Activated CD4-positive, alpha-beta T cell treated with anti-CD3 and anti-CD28 coated beads for 4 hours (primary cell): ENCODE data around the gene FAM187B.
A peak's percentile ranks its signal among the peaks of the same experiment; 100 is the strongest.
"Not testable (repeated sequence)": the region's sequence is repeated elsewhere in the genome, so short reads cannot be mapped to it uniquely, and the experiment has no call there.

Experiments used
- DNase-seq, 2 donors: peaks; one replicate each; pipeline ENCODE4 v3.0.0-alpha.2; 2020

Gene FAM187B

GRCh38 chr19:35211545-35212230 lies 16.9 kb downstream of the FAM187B start:
- peak; percentile 53 to 66 for DNase-seq

- DNase-seq: no peak
Measured at GRCh38 chr19:35209646-35210045, 18.9 kb downstream of the FAM187B start.

GRCh38 chr19:35208121-35208520 lies 20.4 kb downstream of the FAM187B start:
- no peak for DNase-seq

GRCh38 chr19:35207391-35207871 lies 21.1 kb downstream of the FAM187B start:
- DNase-seq: peak; percentile 28 to 30

GRCh38 chr19:35206855-35207254 lies 21.7 kb downstream of the FAM187B start:
- DNase-seq: no peak

GRCh38 chr19:35206379-35206778 lies 22.2 kb downstream of the FAM187B start:
- peak; percentile 49 to 60 for DNase-seq

DNA sequence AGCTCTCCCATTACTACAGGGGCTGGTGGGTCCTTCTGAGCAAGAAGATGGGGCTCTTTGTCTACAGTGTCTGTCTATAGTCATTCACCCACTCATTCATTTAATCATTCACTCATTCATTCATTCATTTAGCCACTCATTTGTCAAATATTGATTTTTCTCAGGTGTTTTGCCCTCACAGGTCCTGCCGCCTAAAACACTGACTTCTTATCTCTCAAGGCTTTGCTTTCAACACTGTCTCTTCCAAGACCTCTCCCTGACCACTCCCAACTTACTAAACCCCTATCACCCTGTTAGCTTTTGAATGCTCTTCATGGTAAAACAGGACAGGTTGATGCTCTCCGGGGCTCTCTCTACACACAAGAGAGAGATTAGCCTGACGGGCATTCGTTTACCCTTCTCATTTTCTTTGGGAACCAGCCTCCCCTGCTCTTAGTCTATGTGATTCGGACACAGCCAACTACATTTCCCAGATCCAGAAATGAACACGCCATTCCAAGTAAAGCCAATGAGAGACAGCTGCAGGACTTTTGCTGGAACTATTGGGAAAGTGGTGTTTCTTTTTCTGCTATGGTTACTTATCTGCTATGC lies 22.7 kb downstream of the FAM187B start:
- no peak for DNase-seq

GRCh38 chr19:35204799-35205732 lies 23.5 kb downstream of the FAM187B start:
- DNase-seq: no peak

DNA sequence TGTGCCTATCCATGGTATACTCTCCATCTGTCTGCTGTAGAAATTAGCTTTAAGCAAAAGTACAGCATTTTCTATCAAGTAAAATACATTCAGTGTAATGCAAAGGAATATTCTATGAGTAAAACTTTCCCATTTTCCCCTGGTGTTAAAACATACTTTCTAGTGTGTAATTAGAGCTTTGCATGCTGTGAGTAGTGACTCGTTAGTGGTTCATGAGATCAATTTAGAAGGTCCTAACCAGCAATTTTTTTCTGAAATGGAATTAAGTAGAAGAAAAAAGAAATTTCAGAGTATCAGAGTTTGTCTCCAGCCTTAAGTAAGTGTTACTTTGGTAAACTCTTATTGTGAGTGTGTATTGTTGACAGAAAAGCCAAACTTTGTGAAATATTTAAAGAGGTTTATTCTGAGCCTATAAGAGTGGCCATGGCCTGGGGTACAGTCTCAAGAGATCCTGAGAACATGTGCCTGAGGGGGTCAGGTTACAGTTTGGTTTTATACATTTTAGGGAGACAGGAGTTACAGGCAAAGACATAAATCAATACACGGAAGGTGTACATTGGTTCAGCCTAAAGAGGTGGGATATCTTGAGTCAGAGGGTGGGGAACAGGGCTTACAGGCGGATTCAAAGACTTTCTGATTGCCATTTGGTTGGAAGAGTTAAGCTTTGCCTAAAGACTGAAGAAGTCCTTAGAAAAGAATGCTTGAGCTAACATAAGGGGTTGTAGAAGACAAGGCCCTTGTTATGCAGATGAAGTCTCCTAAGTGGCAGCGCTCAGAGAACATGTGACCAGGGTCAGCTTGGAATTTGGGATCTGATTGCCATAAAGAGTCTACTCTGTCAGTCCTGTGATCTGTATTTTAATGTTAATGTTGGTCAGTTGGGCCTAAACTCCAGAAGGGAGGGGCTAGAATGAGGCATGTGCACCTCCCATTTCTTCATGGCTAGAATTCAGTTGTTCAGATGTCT lies 25.5 kb downstream of the FAM187B start:
- DNase-seq: no peak

DNA sequence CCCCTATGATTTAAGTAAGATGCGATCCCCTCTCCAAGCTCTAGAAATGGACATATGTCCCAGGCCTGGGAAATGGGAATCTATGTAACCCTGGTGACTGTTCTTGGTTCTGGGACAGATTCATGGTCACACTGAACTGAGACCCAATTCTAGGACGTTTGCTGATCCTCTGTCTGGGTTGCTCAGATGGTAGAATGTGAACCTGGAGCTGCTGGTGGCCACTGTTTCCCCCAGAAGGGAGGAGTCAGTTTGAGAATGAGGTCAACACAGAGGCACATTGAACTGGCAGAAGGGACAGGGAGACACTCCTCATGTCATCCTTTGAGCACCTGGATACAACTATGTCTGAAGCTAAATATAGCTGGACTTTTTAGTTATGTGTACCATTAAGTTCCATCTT lies 29.1 kb downstream of the FAM187B start:
- DNase-seq: no peak

DNA sequence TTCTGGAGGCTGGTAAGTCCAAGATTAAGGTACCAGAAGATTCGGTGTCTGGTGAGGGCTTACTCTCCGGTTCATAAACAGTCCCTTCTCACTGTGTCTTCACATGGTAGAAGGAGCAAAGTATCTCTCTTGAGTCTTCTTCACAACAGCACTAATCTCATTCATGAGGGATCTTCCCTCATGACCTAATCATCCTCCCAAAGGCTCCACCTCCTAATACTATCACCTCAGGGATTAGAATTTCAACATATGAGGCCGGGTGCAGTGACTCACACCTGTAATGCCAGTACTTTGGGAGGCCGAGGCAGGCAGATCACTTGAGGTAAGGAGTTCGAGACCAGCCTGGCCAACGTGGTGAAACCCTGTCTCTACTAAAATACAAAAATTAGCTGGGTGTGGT lies 31.7 kb downstream of the FAM187B start:
- not testable (repeated sequence) for DNase-seq

DNA sequence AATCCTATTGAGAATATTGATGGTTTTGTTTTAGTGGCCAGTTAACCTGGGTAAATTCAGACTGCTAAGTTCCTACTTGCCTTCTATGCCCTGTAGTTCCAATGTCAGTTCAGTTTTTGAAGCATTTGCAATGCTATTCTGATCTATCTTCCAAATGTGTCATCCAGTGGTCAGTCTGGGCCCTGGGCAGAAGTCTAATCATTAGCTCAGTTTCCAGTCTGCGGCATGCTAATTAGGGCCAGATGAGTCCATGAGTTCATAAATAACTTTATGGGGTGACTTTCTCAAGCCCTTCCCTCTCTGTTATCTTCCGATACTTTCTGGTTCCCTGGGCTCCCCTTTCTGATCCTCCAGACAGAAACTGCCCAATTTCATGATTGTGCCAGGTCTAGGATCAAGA lies 32.7 kb downstream of the FAM187B start:
- no peak for DNase-seq

DNA sequence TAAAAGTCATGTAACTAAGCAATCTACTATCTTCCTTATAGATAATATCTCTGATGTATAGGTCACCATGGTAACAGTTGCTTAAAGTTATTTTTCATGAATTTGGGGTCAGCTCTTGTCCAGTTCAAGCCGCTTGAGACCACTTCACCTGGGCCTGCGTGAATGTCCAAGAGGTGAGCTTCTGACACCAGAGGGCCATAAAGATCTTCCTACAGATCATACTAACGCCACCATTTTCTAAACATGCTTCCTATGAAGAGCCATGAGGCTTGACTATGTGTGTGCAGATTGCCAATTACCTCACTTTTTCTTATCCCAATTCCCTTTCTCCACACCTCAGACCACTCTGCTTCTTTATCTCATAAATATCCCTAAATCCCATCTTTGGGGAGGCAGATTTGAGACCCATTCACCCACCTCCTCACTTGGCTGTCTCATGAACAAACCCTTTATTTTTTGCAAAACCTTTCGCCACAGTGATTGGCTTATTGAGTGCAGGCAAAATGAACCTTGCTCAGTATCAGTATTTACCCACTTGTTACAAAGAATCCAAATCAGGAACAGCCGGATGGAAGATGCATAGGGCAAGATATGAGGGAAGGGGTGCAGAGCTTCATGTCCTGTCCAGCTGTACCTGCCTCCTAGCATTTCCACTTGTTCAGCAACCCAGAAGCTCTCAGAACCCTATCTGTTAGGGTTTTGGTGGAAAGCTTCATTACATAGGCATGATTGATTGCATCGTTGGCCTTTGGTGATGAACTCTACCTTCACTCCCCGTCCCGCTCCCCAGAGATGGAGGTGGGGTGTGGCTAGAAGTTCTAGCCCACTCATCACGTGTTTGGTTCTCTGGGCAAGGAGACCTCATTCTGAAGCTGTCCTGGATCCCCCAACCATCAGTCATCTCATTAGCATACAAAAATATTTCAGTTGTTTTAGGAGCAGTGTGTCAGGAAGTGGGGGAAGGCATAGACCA lies 34.2 kb downstream of the FAM187B start:
- no peak for DNase-seq

- no peak for DNase-seq
Measured at GRCh38 chr19:35184884-35185283, 43.7 kb downstream of the FAM187B start.

- no peak for DNase-seq
Measured at GRCh38 chr19:35184267-35184666, 44.3 kb downstream of the FAM187B start.

- no peak for DNase-seq
Measured at GRCh38 chr19:35181387-35181786, 47.2 kb downstream of the FAM187B start.

DNA sequence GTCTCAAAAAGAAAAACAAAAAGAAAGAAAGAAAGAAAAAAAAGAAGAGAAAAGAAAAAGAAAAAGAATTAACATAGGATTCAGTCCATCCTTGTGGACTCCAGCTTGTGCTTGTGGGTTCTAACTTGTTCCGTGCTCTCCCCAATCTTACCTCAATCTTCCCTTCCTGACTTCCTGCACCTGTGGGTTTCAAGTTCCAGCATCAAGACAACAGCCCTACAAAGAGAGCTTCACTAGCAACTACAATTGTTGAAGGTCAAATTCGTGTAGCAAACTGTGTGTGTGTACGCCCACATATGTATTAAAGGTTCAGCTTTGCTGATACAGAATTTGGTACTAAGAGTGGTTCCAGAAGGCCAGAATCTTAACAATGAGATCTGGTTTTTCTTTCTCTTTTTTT lies 48.7 kb downstream of the FAM187B start:
- no peak for DNase-seq

- no peak for DNase-seq
Measured at GRCh38 chr19:35178701-35179100, 49.8 kb downstream of the FAM187B start.

DNA sequence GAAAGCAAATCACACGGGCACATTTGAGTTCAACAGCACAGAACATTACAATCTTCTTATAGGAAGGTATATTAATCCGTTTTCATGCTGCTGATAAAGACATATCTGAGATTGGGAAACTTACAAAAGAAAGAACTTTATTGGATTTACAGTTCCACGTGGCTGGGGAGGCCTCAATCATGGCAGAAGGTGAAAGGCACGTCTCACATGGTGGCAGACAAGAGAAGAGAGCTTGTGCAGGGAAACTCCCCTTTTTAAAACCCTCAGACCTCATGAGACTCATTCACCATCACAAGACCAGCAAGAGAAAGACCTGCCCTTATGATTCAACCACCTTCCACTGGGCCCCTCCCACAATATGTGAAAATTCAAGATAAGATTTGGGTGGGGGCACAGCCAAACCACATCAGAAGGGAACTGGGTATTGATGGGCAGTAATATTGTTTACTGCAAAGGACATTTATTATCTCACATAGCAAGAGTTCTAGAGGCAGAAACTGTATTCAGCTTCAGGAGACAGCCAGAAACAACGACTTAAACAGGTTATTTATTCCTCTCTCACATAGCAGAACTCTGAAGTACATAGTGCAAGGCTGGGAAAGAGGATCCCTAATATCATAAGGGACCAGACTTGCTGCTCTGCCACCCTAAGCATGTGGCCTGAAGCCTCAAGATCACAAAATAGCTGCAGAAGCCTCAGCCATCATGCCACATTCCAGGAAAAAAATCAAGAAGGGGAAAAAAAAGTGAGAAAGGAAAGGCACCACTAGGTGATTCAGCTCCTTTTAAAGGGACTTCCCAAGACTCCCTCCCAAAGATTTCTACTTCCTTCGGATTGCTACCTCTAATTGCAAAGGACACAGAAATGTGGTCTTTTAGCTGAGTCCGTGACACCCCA lies 50.9 kb downstream of the FAM187B start:
- DNase-seq: no peak

- DNase-seq: no peak
Measured at GRCh38 chr19:35176181-35176570, 52.4 kb downstream of the FAM187B start.
